NCI-H128 (cell line): Measurements from ENCODE around the gene EXOC3L2.

Source experiments
- DNase-seq: peaks from one replicate; lab custom pipeline; 2025; ENCODE audit not compliant: unreplicated experiment; lab: John Stamatoyannopoulos, UW

The EXOC3L2 gene

DNA sequence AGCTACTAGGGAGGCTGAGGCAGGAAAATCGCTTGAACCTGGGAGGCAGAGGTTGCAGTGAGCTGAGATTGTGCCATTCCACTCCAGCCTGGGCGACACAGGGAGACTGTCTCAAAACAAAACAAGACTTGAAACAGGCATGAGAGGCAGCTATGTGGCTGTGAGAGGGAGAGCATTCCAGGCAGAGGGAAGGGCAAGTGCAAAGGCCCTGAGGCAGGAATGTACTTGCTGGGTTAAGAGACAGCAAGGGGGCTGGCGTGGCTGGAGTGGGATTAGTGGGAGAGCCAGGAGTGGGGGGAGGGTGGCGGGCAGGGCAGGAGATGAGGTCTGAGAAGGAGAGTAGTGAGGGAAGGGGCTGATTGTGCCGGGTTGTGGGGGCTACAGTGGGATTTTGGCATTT is 21.3 kb downstream of the EXOC3L2 start:
- DNase-seq = no peak

DNA sequence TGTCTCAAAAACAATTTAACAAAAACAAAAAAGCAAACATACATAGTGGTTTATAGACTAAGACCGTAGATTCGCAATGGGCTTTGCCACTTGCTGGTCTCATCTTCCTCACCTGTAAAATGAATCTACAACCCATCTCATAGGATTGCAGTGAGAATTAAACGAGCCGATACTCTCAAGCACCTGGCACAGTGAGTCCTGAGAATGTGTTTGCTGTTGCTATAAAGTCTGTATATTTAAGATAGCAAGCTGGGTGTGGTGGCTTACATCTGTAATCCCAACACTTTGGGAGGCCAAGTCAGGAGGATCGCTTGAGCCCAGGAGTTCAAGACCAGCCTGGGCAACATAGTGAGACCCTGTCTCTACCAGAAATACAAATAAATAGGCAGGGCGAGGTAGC is 22.5 kb downstream of the EXOC3L2 start:
- no peak for DNase-seq

DNA sequence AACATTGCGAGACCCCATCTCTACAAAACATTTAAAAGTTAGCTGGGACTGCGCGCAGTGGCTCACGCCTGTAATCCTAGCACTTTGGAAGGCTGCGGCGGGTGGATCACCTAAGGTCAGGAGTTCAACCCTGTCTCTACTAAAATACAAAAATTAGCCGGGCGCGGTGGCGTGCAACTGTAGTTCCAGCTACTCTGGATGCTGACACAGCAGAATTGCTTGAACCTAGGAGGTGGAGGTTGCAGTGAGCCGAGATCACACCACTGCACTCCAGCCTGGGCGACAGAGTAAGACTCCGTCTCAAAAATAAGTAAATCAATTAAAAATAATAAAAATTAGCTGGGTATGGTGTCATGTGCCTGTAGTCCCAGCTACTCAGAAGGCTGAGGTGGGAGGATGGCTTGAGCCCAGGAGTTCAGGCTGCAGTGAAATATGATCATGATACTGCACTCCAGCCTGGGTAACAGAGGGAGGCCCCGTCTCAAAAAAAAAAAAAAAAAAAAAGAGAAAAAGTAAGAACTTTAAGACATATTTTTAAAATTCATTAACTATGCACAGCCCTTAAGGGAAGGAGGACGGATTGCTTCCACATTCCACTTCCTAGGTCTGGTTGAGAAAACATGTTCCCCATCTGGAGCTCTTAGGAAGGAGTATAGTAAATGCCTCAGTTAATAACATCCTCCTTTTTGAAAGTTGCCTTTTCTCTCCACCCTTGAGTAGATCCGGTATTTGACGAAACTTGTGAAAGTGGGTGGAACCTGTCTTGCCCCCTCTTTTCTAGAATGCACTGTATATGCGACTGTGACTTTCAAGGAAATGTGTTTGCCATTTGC is 26.1 kb downstream of the EXOC3L2 start:
- no peak for DNase-seq

DNA sequence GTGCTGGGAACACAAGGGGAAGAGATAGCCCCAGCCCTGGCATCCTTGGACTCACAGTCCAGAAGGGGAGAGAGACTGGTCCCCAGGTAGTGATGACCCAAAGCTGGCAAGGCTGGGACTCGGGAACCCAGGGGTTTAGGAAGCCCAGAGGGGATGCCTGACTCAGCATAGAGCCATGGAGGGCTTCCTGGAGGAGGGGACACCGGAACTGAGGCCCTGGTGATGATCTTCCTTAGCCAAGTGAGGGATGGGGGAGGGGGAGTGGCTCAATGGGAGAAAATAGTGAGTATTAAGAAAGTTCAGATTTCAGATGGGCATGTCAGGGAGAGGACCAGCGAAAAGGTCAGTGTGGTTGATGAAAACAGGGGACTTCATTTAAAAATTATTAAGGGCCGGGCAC is 26.8 kb downstream of the EXOC3L2 start:
- DNase-seq = no peak

DNA sequence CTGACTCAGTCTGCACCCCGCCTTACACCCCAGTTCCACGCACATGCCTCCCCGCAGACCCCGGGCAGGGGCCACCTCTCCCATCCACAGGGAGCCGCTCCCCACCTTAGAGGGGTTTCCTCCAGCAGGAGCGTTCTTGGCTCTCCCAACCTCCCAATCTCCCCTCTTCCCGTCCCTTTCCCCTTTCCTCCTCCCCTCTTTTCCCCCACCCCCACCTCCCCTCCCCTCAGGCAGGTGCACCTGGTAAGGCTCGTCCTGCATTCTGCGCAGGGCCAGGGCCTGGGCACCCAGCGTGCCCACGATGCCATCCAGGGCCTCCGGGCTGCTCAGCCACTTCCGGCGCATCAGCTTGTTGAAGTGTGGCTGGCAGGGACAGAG is 27.3 kb downstream of the EXOC3L2 start:
- DNase-seq = no peak

DNA sequence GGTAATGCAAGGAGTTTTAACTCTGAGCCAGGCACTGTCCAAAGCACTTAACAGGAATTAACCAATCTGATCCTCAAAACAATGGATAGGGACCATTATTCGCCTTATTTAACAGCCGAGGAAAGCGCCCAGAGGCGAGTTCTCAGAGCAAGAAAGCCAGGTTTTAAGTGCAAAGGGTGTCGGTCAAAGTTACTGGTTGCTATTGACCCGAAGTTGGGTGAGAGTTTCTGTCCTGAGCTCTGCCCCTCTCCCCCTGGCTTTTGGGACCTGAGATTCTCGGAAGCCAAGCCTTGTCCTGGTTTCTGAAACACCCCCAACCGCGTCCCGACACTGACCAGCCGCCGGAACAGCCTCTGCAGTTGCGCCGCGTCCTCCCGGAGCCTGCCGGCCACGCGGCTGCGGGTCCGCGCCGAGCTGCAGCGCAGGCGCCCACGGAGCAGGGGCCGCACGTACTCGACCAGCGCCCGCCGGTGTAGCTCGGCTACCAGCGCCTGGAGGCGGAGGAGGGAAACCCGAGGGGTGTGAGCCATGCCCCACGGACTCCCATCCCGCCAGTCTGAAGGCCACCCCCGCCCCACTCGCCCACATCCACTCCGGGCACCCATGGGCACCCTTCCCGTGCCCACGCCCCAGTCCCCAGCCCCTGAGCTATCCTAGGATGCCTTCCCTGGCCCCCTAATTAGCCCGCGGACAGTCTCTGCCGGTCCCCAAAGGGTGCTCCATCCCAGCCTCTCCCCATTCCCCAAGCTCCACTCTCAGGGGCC is 27.8 kb downstream of the EXOC3L2 start:
- no peak for DNase-seq

DNA sequence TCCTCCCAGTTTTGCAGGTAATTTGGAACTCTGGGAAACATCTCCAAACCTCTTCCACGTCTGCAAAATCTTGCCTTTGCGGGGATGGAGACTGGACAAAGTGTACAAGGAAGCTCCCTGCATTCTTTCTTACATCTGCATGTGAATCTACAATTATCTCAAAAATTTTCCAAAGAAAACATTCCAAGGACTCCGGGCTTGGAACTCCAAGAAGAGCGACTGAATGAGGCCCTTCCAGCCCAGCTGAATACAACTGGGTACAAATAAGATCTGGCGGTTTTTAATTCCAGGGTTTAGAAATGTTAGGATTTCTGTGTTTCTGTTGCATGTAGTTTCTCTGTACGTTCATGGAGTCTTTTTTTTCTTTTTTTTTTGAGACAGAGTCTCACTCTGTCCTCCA is 28.5 kb downstream of the EXOC3L2 start:
- DNase-seq = no peak

DNA sequence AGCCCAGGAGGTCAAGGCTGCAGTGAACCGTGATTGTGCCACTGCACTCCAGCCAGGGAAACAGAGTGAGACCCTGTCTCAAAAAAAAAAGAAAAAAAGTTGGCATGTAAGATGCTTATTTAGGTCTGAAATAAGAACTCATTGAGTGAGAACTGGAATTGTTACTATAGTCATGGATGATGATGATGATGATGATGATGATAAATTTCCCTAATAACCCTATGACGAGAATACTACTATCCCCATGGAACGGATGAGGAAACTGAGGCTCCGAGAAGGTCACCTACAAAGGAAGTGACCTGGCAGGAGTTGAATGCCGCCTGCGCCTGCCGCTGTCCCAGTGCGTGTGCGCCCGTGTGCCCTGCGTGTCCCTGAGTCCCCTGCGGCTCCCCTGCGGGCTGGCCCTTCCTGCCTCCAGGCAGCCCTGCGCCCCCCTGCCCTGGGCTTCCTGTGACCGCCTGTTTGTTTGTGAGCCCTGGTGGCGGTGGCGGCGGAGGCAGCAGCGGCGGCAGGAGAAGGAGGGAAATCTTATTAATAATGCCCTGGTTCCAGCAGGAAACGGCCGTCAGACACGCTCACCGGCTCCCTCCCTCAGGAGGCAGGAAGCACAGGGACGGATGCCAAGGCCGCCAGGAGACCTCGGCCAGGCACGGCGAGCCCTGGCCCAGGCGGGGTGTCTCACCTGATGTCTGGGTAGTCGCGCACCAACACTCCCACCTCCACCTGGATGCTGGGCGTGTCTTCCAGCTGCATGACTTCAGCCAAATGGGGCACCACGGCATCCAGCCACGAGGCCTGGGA is 29.6 kb downstream of the EXOC3L2 start:
- no peak for DNase-seq

DNA sequence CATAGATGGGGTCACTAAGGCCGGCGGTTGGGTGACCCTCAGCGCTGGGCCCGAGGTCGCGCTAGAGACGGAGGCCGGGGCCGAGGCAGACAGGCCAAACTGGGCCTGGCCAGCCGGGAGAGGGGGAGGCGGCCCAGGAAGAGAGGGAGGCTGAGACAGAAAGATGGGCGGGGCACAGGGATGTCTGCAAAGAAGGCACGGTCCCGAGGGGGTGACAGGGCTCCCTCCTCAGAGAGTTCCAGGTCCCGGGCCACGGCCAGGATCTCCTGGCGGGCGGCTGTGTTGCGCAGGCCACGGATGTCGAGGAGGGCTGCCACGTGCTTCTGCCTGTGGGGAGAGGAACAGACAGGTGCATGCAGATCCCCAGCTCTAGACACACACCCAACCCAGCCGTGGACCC is 32.2 kb downstream of the EXOC3L2 start:
- no peak for DNase-seq

DNA sequence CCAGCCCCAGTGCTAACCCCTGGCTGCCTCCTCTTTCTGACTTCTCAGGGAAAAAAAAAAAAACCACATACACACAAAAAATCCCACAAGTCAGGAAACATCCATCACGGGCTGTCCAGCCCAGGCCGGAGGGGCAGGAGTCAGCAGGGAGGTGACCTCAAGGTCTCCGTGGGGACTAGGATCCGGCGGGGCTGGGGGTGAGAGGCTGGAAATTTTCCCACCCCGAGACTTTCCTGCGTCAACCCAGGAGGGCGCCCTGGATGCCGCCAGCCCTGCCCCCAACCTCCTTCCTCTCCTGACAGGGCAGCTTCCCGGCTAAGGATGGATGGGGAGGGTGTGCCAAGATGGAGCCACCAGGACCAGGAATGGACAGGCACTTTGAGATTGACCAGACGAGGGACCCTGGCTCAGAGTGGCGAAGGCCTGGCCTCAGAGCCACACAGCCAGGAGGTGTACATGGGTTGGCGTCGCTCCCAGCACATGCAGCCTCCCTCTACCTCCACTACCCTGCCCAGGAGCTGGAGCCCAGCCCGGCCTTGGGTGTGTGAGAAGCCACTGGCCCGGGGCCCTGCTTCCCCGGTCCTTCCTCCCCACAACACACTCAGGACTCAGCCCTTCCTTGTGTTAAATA is 33.3 kb downstream of the EXOC3L2 start:
- DNase-seq = no peak

DNA sequence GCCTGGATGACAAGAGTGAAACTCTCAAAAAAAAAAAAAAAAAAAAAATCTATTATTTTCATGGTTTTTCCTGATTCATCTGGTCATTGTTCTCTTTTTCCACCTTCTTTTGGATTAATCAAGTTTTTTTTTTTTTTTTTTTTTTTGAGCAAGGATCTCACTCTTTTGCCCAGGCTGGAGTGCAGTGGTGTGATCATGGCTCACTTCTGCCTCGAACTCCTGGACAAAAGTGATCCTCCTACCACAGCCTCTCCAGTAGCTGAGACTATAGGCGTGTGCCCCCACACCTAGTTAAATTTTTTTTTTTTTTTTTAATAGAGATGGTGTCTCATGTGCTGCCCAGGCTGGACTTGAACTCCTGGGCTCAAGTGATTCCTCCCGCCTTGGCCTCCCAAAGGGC is 38.9 kb downstream of the EXOC3L2 start:
- no peak for DNase-seq

DNA sequence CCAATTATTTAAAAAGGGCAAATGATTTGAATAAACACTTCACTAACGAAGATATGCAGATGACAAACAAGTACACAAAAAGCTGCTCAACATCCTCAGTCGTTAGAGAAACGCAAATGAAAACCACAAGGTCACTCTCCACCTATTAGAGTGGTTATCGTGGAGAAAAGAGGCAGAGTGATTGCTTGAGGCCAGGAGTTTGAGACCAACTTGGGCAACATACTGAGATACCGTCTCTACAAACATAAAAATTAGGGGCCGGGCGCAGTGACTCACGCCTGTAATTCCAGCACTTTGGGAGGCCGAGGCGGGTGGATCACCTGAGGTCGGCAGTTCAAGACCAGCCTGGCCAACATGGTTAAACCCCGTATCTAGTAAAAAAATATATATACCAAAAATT is 39.4 kb downstream of the EXOC3L2 start:
- DNase-seq = no peak

DNA sequence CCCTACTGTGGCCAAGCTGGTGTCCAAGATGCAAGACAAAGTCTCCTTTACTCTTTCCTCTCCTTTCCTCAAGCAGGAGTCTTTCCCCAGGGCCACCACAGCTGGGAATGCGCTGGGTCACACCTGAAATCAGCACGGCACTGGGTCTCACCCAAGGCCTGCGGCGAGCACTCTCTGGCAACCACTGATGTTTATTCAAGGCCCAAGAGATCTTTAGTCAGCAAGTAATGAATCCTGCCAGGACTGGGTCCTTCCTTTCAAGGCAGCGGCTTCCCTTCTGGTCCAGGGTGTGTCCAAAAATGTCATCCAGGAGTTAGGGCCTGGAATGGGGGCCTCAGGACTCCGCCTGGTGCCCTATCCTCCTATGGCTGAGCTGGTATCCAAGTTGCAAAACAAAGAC is 42.6 kb downstream of the EXOC3L2 start:
- no peak for DNase-seq

DNA sequence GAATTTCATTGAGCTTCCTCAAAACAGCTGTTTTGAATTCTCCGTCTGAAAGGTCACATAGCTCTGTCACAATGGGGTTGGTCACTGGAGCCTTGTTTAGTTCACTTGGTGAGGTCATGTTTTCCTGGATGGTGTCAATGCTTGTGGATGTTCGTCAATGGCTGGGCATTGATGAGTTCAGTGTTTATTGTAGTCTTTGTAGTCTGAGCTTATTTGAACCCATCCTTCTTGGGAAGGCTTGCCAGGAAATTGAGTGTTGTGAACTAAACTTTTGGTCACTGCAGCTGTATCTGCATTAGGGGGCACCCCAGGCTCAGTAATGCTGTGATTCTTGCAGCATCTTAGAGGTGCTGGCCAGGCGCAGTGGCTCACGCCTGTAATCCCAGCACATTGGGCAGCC is 44.6 kb downstream of the EXOC3L2 start:
- no peak for DNase-seq

DNA sequence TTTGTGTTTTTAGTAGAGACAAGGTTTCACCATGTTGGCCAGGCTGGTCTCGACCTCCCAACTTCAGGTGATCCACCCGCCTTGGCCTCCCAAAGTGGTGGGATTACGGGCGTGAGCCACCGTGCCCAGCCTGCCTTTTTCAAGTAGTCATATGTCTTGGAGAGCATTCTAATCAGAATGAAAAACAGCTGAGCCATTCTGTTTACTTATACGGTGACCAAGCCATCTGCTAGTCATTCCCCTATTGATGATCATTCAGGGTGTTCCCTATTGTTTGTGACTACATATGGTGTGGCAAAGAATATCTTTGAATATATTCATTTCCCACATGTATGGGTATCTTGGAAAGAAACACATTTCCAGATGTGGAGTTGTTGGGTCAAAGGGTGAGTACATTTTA is 49.4 kb downstream of the EXOC3L2 start:
- DNase-seq = no peak

DNA sequence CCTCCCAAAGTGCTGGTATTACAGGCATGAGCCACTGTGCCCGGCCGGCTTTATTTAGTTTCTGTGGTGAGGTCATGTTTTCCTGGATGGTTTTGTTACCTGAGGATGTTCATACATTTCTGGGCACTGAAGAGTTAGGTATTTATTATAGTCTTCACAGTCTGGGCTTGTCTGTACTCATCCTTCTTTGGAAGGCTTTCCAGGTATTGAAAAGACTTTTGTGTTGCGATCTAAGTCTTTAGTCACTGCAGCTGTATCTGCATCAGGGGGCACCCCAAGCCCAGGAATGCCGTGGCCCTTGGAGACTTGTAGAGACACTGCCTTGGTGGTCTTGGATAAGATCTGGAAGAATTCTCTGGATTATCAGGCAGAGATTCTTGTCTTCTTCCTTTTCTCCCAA is 53.8 kb downstream of the EXOC3L2 start:
- no peak for DNase-seq

DNA sequence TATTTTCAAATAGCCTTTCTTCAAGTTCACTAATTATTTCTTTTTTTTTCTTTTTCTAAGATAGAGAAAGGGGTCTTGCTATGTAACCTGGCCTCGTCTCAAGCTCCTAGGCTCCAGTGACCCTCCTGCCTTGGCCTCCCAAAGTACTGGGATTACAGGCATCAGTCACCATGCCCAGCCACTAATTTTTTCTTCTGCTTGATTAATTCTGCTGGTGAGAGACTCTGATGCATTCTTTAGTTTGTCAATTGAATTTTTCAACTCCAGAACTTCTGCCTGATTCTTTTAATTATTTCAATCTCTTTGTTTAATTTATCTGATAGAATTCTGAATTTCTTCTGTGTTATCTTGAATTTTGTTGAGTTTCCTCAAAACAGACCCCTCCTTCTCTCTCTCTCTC is 55.2 kb downstream of the EXOC3L2 start:
- DNase-seq = no peak

DNA sequence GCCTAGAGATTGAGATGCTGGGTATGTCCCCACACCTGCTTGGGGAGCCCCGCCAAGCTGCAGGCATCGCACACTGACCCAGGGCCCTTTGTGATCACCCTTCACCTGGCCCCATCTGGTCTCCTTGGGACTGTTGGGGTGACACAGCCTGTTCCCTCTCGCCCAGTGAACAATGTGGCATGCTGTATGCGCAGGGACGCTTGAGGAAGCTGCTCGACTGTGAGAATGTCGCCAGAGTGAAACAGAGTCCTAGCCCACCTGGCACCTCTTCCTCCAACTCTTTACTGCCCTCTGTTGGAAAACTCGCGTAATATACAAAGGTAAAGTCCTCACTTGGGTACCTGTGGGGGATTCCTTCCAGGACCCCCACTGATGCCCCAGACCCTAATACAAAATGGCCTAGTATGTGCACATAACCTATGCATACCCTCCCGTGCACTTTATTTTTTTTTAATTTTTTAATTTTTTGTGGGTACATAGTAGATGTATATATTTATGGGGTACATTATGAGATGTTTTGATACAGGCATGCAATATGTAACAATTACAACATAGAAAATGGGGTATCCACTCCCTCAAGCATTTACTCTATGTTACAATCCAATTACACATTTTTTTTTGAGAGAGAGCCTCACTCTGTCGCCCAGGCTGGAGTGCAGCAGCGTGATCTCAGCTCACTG is 57.6 kb downstream of the EXOC3L2 start:
- DNase-seq = no peak

DNA sequence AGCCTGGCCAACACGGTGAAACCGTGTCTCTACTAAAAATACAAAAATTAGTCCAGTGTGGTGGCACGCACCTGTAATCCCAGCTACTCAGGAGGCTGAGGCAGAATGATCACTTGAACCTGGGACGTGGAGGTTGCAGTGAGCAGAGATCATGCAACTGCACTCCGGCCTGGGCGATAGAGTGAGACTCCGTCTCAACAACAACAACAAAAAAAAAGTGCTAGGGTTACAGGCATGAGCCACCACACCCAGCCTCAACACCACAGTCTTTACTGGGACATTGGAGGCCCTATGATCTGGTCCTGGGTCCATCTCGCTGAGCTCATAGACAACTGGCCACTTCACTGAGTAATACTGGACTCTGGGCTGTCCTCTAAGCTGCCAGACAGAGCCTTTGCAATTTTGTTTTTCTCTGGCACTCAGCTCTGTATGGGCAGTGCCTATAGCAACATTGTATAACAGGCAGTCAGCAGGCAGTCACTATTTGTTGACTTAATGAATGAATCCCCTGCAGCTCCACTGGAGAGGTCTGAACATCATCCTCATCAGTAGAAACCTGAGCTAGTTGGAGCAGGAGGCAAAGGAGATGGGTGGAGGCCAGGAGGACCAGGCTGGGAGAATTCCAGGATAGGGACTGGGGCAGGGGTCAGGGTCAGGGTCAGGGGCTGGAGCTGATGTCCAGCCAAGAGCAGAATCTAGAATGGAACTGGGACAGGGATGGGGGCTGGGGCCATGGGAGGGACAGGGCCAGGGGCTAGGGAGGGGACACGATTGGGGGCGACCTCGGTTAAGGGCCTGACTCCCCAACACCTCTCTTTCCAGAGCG is 58.5 kb downstream of the EXOC3L2 start:
- DNase-seq = no peak

DNA sequence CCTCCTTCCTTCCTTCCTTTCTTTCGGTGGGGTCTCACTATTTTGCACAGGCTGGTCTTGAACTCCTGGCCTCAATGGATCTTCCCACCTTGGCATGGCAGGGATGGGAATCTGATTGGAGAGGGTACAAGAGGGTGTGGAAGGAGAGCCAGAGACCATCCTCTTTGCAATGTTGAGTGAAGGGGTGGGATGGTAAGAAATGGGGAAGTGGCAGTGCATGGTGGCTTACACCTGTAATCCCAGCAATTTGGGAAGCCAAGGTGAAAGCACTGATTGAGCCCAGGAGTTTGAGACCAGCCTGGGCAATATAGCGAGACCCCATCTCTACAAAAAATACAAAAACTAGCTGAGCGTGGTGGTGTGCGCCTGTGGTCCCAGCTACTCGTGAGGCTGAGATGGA is 61.1 kb downstream of the EXOC3L2 start:
- no peak for DNase-seq
